ENCODE results near the gene AUNIP.

Gene AUNIP

GRCh38 chr1:25815208-25816111, 43.8 kb downstream of the AUNIP start:
- Histone ChIP-seq H3K36me3 (ENCODE audit: control insufficient read depth, insufficient read depth, low read length) (peaks cover 32% of the 10 kb centered on the region), H3K9me3 (ENCODE audit: control insufficient read depth, insufficient read depth, low read length) (no peaks in the 10 kb centered on the region), H3K27ac (ENCODE audit: low read depth, low read length) (no peak overlapping the region), H3K4me1 (ENCODE audit: control insufficient read depth, insufficient read depth, low read length) (peaks cover 19% of the 10 kb centered on the region), H3K27me3 (ENCODE audit: control insufficient read depth, insufficient read depth, low read length) (no peaks in the 10 kb centered on the region), H3K9ac (ENCODE audit: low read depth, low read length) (no peak overlapping the region), H3K4me3 (ENCODE audit: low read depth, low read length) (no peak overlapping the region)

DNA sequence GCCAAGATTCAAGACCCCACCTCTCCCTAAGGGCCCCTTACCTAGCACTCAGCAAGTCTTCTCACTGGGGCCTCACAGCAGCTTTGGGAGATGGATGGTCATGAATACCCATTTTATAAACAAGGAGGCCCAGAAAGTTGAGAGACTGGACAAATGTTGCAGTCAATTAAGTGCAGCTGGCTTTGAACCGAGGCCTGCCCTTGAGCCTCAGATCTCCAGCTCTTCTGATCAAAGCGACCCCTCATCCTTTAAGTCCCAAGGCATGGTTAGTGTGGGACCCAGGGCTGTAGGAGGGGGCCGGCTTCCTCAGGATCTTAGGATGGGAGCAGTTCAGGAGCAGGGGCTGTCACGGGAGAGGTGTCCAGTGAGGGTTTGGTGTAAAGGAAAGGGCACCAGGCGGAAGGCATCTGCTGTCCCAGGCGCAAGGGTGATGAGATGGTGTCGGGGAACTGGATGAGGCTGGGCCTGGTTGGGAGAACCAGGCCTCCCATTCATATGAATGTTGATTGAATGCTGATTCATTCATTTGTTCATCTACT, 44.6 kb downstream of the AUNIP start:
- Histone ChIP-seq H3K9me3 (ENCODE audit: control insufficient read depth, insufficient read depth, low read length) (no peaks in the 10 kb centered on the region), H3K27me3 (ENCODE audit: control insufficient read depth, insufficient read depth, low read length) (no peaks in the 10 kb centered on the region), H3K4me1 (ENCODE audit: control insufficient read depth, insufficient read depth, low read length) (peaks cover 19% of the 10 kb centered on the region), H3K36me3 (ENCODE audit: control insufficient read depth, insufficient read depth, low read length) (peaks cover 41% of the 10 kb centered on the region), H3K4me3 (ENCODE audit: low read depth, low read length) (no peak overlapping the region), H3K27ac (ENCODE audit: low read depth, low read length) (no peak overlapping the region), H3K9ac (ENCODE audit: low read depth, low read length) (no peak overlapping the region)

DNA sequence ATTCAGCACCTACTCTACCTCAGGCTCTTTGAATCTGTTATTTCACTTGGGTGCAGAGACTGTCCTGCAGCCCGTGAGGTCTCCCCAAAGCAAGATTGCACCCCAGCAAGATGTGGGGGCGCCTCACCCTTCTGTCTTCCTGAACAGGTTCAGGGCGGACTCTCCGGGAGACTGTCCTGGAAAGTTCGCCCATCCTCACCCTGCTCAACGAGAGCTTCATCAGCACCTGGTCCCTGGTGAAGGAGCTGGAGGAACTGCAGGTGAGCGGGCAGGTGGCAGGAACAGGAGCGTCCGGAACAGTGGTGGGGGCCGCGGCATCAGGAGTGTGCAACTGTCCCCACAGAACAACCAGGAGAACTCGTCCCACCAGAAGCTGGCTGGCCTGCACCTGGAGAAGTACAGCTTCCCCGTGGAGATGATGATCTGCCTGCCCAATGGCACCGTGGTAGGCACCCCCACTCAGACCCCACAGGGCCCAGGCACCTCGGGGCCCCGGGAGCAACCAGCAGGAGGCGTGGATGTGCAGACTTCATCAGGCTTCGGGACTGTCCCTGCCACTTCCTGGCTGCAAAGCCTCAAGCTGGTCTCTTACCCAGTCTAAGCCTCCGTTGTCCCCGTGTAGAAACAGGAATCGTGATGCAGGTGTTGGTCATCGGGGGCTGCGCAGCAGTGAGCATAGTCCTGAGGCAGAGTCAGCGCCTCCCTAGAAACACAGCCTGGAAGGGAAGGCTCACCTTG, 45.4 kb downstream of the AUNIP start:
- Histone ChIP-seq H3K4me3 (ENCODE audit: low read depth, low read length) (no peak overlapping the region), H3K36me3 (ENCODE audit: control insufficient read depth, insufficient read depth, low read length) (peaks cover 48% of the 10 kb centered on the region), H3K4me1 (ENCODE audit: control insufficient read depth, insufficient read depth, low read length) (peaks cover 16% of the 10 kb centered on the region), H3K27me3 (ENCODE audit: control insufficient read depth, insufficient read depth, low read length) (no peaks in the 10 kb centered on the region), H3K27ac (ENCODE audit: low read depth, low read length) (no peak overlapping the region), H3K9ac (ENCODE audit: low read depth, low read length) (no peak overlapping the region), H3K9me3 (ENCODE audit: control insufficient read depth, insufficient read depth, low read length) (no peaks in the 10 kb centered on the region)

- peaks cover 55% of the 10 kb centered on the region for H3K36me3 ChIP-seq (ENCODE audit: control insufficient read depth, insufficient read depth, low read length)
- H3K9me3 ChIP-seq (ENCODE audit: control insufficient read depth, insufficient read depth, low read length): no peaks in the 10 kb centered on the region
- no peak overlapping the region for H3K9ac ChIP-seq (ENCODE audit: low read depth, low read length)
- H3K4me3 ChIP-seq (ENCODE audit: low read depth, low read length): no peak overlapping the region
- peaks cover 9% of the 10 kb centered on the region for H3K4me1 ChIP-seq (ENCODE audit: control insufficient read depth, insufficient read depth, low read length)
- no peak overlapping the region for H3K27ac ChIP-seq (ENCODE audit: low read depth, low read length)
- no peaks in the 10 kb centered on the region for H3K27me3 ChIP-seq (ENCODE audit: control insufficient read depth, insufficient read depth, low read length)
Observed at GRCh38 chr1:25813071-25813733, 46.1 kb downstream of the AUNIP start.

DNA sequence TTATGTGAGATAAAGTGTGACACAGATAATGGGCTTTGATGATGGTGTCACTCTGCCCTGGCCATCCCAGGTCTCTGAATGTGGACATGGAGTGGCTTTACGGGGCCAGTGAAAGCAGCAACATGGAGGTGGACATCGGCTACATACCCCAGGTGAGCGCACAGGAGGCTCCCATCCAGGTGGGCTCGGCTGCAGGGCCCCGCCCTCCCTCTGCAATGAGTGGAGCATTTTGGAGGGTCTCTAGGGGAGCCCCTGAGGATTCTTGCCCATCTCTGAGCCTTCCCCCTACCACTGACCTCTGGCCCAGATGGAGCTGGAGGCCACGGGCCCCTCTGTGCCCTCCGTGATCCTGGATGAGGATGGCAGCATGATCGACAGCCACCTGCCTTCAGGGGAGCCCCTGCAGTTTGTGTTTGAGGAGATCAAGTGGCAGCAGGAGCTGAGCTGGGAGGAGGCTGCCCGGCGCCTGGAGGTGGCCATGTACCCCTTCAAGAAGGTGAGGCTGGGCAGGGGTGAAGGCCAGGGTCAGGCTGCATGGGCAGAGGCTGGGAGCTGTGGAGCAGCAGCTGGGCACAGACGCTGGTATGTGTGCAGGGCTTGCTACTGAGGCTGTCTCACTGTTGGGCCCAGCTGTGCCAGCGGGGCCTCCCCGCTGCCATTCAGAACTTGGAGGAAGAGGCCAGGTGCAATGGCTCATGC, 47.7 kb downstream of the AUNIP start:
- Histone ChIP-seq H3K9me3 (ENCODE audit: control insufficient read depth, insufficient read depth, low read length) (no peaks in the 10 kb centered on the region), H3K36me3 (ENCODE audit: control insufficient read depth, insufficient read depth, low read length) (peaks cover 66% of the 10 kb centered on the region), H3K9ac (ENCODE audit: low read depth, low read length) (no peak overlapping the region), H3K4me1 (ENCODE audit: control insufficient read depth, insufficient read depth, low read length) (peaks cover 2% of the 10 kb centered on the region; the same call in 1 of the 2 replicates), H3K27ac (ENCODE audit: low read depth, low read length) (no peak overlapping the region), H3K4me3 (ENCODE audit: low read depth, low read length) (no peak overlapping the region), H3K27me3 (ENCODE audit: control insufficient read depth, insufficient read depth, low read length) (no peaks in the 10 kb centered on the region)

DNA sequence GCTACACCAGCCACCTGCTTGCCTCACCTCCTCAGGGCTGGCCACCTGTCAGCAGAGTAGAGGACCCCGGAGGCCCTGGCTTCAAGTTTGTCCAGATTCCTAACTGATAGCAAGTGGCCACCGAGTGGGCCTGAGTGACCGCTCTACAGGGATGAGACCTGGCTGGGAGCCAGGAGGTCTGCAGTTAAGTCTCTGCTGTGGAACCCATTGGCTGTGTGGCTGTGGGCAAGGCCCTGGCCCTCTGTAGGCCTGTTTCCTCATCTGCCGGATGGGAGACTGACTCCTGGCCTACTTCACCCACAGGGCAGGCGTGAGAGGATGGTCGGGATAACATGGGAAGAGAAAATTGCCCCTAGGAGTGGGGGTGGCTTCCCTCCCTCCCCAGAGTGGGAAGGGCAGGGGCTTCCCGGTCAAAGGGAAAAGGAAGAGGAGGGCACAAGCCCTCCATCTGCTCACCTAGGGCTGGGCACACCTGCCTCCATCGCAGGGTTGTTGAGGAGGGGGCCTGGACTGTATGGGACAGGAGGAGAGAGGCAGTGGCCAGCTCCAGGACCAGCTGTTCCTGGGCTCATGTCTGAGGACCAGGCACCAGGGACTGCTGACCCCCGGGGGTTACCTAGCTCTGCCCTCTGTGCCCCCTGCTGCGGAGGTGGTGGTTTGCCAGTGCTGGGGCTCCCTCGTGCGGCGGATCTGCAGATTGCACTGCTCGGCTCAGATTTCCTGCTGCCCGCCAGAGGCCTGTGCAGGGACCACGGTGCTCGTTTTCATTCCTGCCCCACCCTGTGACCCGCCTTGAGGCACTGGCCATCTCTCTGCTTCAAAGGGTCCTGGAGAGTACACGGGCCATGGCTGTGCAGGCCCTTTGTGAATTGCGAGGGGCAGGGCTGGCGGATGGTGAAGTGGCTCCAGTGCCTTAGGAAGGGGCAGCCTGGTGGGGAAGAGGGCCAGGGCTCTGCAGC, 48.6 kb downstream of the AUNIP start:
- no peak overlapping the region for H3K27ac ChIP-seq (ENCODE audit: low read depth, low read length)
- H3K9ac ChIP-seq (ENCODE audit: low read depth, low read length): no peak overlapping the region
- peaks cover 2% of the 10 kb centered on the region; the same call in 1 of the 2 replicates for H3K4me1 ChIP-seq (ENCODE audit: control insufficient read depth, insufficient read depth, low read length)

DNA sequence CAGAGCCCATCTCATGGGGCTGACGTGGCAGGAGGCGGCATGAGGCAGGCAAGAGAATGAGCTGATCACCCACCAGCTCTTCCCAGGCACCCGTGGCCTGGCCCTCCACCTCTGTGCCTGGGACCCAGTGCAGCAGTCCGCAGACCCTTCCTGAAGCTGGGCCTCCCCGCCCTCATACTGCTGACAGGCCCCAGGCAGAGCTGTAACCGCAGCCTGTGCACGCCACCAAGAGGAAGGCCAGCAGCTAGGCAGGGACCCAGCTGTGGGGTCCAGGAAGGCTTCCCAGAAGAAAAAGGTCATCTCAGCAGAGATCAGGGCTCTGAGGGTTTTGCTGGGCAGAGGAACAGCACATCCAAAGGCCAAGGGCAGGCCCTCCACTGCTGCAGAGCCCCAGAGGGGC, 49.3 kb downstream of the AUNIP start:
- H3K4me1 ChIP-seq (ENCODE audit: control insufficient read depth, insufficient read depth, low read length): peaks cover 2% of the 10 kb centered on the region; the same call in 1 of the 2 replicates

More for the DNA sequence above, 48.6 kb downstream of the AUNIP start:
- H3K9me3 ChIP-seq (ENCODE audit: control insufficient read depth, insufficient read depth, low read length): no peaks in the 10 kb centered on the region
- H3K4me3 ChIP-seq (ENCODE audit: low read depth, low read length): no peak overlapping the region
- no peaks in the 10 kb centered on the region for H3K27me3 ChIP-seq (ENCODE audit: control insufficient read depth, insufficient read depth, low read length)
- H3K36me3 ChIP-seq (ENCODE audit: control insufficient read depth, insufficient read depth, low read length): peaks cover 66% of the 10 kb centered on the region

DNA sequence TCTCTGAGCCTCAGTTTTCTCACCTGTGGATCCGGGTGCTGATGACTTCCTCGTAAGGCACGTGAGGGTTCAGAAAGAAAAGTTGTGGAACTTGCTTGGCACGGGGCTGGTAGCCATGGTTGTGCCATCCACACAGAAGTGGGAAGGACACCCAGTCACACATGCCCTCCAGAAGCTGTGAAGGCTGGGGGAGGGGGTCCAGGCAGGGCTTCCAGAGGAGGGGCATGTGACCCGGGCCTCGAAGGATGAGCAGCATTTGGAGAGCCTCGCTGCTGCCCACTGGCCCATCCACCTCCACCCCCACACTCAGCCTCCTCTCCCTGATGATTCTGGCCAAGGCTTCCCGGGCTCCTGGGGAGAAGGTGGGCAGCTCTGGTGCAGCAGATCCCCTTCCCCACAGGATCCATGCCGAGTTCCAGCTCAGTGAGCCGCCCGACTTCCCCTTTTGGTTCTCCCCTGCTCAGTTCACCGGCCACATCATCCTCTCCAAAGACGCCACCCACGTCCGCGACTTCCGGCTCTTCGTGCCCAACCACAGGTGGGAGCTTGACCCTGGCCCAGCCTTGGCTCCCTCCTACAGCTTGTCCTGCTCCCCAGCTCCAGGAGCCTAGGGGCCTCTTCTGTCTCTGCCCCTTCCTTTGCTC, 49.9 kb downstream of the AUNIP start:
- H3K9me3 ChIP-seq (ENCODE audit: control insufficient read depth, insufficient read depth, low read length): no peaks in the 10 kb centered on the region
- no peaks in the 10 kb centered on the region for H3K27me3 ChIP-seq (ENCODE audit: control insufficient read depth, insufficient read depth, low read length)
- peaks cover 68% of the 10 kb centered on the region for H3K36me3 ChIP-seq (ENCODE audit: control insufficient read depth, insufficient read depth, low read length)
- H3K4me1 ChIP-seq (ENCODE audit: control insufficient read depth, insufficient read depth, low read length): peaks cover 2% of the 10 kb centered on the region; the same call in 1 of the 2 replicates
- no peak overlapping the region for H3K27ac ChIP-seq (ENCODE audit: low read depth, low read length)
- no peak overlapping the region for H3K4me3 ChIP-seq (ENCODE audit: low read depth, low read length)
- H3K9ac ChIP-seq (ENCODE audit: low read depth, low read length): no peak overlapping the region

More for the DNA sequence above, 49.3 kb downstream of the AUNIP start:
- Histone ChIP-seq H3K27ac (ENCODE audit: low read depth, low read length) (no peak overlapping the region), H3K27me3 (ENCODE audit: control insufficient read depth, insufficient read depth, low read length) (no peaks in the 10 kb centered on the region), H3K36me3 (ENCODE audit: control insufficient read depth, insufficient read depth, low read length) (peaks cover 68% of the 10 kb centered on the region), H3K9ac (ENCODE audit: low read depth, low read length) (no peak overlapping the region), H3K9me3 (ENCODE audit: control insufficient read depth, insufficient read depth, low read length) (no peaks in the 10 kb centered on the region), H3K4me3 (ENCODE audit: low read depth, low read length) (no peak overlapping the region)

GRCh38 chr1:25808481-25809244, 50.6 kb downstream of the AUNIP start:
- no peaks in the 10 kb centered on the region for H3K27me3 ChIP-seq (ENCODE audit: control insufficient read depth, insufficient read depth, low read length)
- no peaks in the 10 kb centered on the region for H3K9me3 ChIP-seq (ENCODE audit: control insufficient read depth, insufficient read depth, low read length)
- H3K36me3 ChIP-seq (ENCODE audit: control insufficient read depth, insufficient read depth, low read length): peaks cover 61% of the 10 kb centered on the region
- no peak overlapping the region for H3K27ac ChIP-seq (ENCODE audit: low read depth, low read length)
- no peak overlapping the region for H3K9ac ChIP-seq (ENCODE audit: low read depth, low read length)
- H3K4me1 ChIP-seq (ENCODE audit: control insufficient read depth, insufficient read depth, low read length): peaks cover 5% of the 10 kb centered on the region; the same call in 1 of the 2 replicates
- no peak overlapping the region for H3K4me3 ChIP-seq (ENCODE audit: low read depth, low read length)
